Neuronal stem cell (in vitro differentiated cells): Measurements from ENCODE around the gene CMTM7.

ENCODE experiments used
- DNase-seq: peaks from one replicate; pipeline ENCODE4 v3.0.0-alpha.2; 2013; ENCODE audit warnings: low spot score
- H2AFZ ChIP-seq: one replicate; pipeline ENCODE4 v1.6.1; 2013; ENCODE audit warnings: mild to moderate bottlenecking, low read length, inconsistent platforms
- H2AK5ac ChIP-seq: 2 replicates; pipeline ENCODE4 v1.6.1; 2013; ENCODE audit warnings: low read depth, mild to moderate bottlenecking, inconsistent platforms, low read length, moderate library complexity, mixed read lengths
- H2BK120ac ChIP-seq: 2 replicates; pipeline ENCODE4 v1.6.1; 2013; ENCODE audit warnings: low read depth, mild to moderate bottlenecking, inconsistent platforms, low read length, moderate library complexity, mixed read lengths
- H2BK12ac ChIP-seq: one replicate; pipeline ENCODE4 v1.6.1; 2013; ENCODE audit warnings: low read length, inconsistent platforms
- H2BK15ac ChIP-seq: 2 replicates; pipeline ENCODE4 v1.6.1; 2013; ENCODE audit warnings: mild to moderate bottlenecking, low read length, inconsistent platforms, mixed read lengths
- H2BK5ac ChIP-seq: one replicate; pipeline ENCODE4 v1.6.1; 2013; ENCODE audit warnings: inconsistent platforms, mild to moderate bottlenecking, low read length, moderate library complexity
- H3K14ac ChIP-seq: one replicate; pipeline ENCODE4 v1.6.1; 2013; ENCODE audit warnings: low read length, inconsistent platforms
- H3K18ac ChIP-seq: 2 replicates; pipeline ENCODE4 v1.6.1; 2013; ENCODE audit warnings: low read length, inconsistent platforms
- H3K23ac ChIP-seq: 2 replicates; pipeline ENCODE4 v1.6.1; 2013; ENCODE audit warnings: low read depth, mild to moderate bottlenecking, mixed read lengths, low read length, inconsistent platforms; ENCODE audit not compliant: poor library complexity
- H3K27ac ChIP-seq: replicated peaks from 3 replicates; pipeline ENCODE4 v1.5.1; 2013; ENCODE audit warnings: low read length, inconsistent platforms
- H3K27me3 ChIP-seq, 3 experiments: 2 replicates each; pipeline ENCODE4 v1.6.1; 2013; ENCODE audit warnings: low read length in 3 of 3, mild to moderate bottlenecking in 2 of 3, inconsistent platforms in 1 of 3, low read depth in 1 of 3, mixed read lengths in 1 of 3, moderate library complexity in 1 of 3; ENCODE audit not compliant: control insufficient read depth in 3 of 3, insufficient read depth in 3 of 3
- H3K36me3 ChIP-seq, 2 donors: replicated peaks in 1 of 2; 2 replicates each; pipeline ENCODE4 v1.6.1; 2013; ENCODE audit warnings: low read length in 2 of 2; ENCODE audit not compliant: control insufficient read depth in 2 of 2, insufficient read depth in 2 of 2
- H3K4ac ChIP-seq: 2 replicates; pipeline ENCODE4 v1.6.1; 2013; ENCODE audit warnings: inconsistent platforms, mild to moderate bottlenecking, low read length, moderate library complexity
- H3K4me1 ChIP-seq, 2 donors: 1 replicate in 1 of 2; 2 replicates in 1 of 2; pipeline ENCODE4 v1.6.1; 2013; ENCODE audit warnings: low read length in 2 of 2, low read depth in 1 of 2; ENCODE audit not compliant: control insufficient read depth in 2 of 2, insufficient read depth in 1 of 2
- H3K4me2 ChIP-seq: one replicate; pipeline ENCODE4 v1.6.1; 2013; ENCODE audit warnings: mild to moderate bottlenecking, low read length, inconsistent platforms; ENCODE audit not compliant: insufficient read depth, poor library complexity, severe bottlenecking
- H3K4me3 ChIP-seq, 2 donors: 2 replicates each; pipeline ENCODE4 v1.5.1; 2013; ENCODE audit warnings: low read length in 2 of 2, mild to moderate bottlenecking in 2 of 2, inconsistent platforms in 1 of 2, moderate library complexity in 1 of 2
- H3K79me1 ChIP-seq: one replicate; pipeline ENCODE4 v1.6.1; 2013; ENCODE audit warnings: low read depth, mild to moderate bottlenecking, inconsistent platforms, low read length, moderate library complexity
- H3K9ac ChIP-seq: one replicate; pipeline ENCODE4 v1.6.1; 2013; ENCODE audit warnings: mild to moderate bottlenecking, low read depth, low read length, inconsistent platforms; ENCODE audit not compliant: poor library complexity
- H3K9me3 ChIP-seq, 2 donors: replicated peaks in 1 of 2; 2 replicates each; pipeline versions ENCODE3 to v1.6.1; 2013; ENCODE audit warnings: low read length in 2 of 2, mild to moderate bottlenecking in 2 of 2, inconsistent platforms in 1 of 2, low read depth in 1 of 2, mixed read lengths in 1 of 2, moderate library complexity in 1 of 2; ENCODE audit not compliant: control insufficient read depth in 2 of 2, insufficient read depth in 1 of 2
- H4K8ac ChIP-seq: one replicate; pipeline ENCODE4 v1.6.1; 2013; ENCODE audit warnings: low read depth, mild to moderate bottlenecking, inconsistent platforms, low read length, moderate library complexity
- H4K91ac ChIP-seq: one replicate; pipeline ENCODE4 v1.6.1; 2013; ENCODE audit warnings: low read length, low read depth, mild to moderate bottlenecking, inconsistent platforms; ENCODE audit not compliant: poor library complexity
- WGBS, 2 donors: extraction: QIAGEN DNeasy Blood & Tissue Kit; methylation state at CpG; one replicate each; pipeline ENCODE4 v1.1.7; 2013; ENCODE audit warnings: missing lambda C conversion rate in 2 of 2, mixed read lengths in 1 of 2; ENCODE audit not compliant: insufficient read length in 2 of 2, insufficient replicate concordance in 1 of 2; ENCODE audit errors: extremely low coverage in 2 of 2; 5-methylcytosine and 5-hydroxymethylcytosine counted together

The CMTM7 gene

GRCh38 chr3:32450992-32451659, 59.5 kb downstream of the CMTM7 start:
- no peak overlapping the region for H3K4me3 ChIP-seq
- H3K27me3 ChIP-seq = no peaks in the 10 kb centered on the region
- H3K9ac ChIP-seq = no peak overlapping the region
- peaks cover 0 to 15% of the 10 kb centered on the region in 2 donors for H3K9me3 ChIP-seq
- no peak overlapping the region for H3K4ac ChIP-seq
- peak overlapping the region; percentile 94 for H3K18ac ChIP-seq
- H2BK15ac ChIP-seq = peak overlapping the region; percentile 5
- no peak overlapping the region for H4K8ac ChIP-seq
- peaks cover 9 to 35% of the 10 kb centered on the region in 2 donors for H3K4me1 ChIP-seq
- H3K4me2 ChIP-seq = no peak overlapping the region
- peak; percentile 40 for DNase-seq
- H2BK120ac ChIP-seq = no peak overlapping the region
- no peak overlapping the region for H3K23ac ChIP-seq
- no peak overlapping the region for H2AFZ ChIP-seq
- H2AK5ac ChIP-seq = peak overlapping the region; percentile 58
- H2BK5ac ChIP-seq = no peak overlapping the region
- H3K14ac ChIP-seq = no peak overlapping the region
- H3K36me3 ChIP-seq = peaks cover 2 to 83% of the 10 kb centered on the region in 2 donors
- H2BK12ac ChIP-seq = no peak overlapping the region
- WGBS, 2 donors = no CpG with 5 or more reads among the region's 12 CpGs
- H3K27ac ChIP-seq = peak overlapping the region; percentile 64
- no peak overlapping the region for H4K91ac ChIP-seq
- no peaks in the 10 kb centered on the region for H3K79me1 ChIP-seq

- peak overlapping the region; percentile 14 for H2AK5ac ChIP-seq
- no peak overlapping the region for H4K91ac ChIP-seq
- H4K8ac ChIP-seq = no peak overlapping the region
- H3K23ac ChIP-seq = no peak overlapping the region
- H3K4me2 ChIP-seq = no peak overlapping the region
- H3K4me3 ChIP-seq = no peak overlapping the region
- H3K9ac ChIP-seq = no peak overlapping the region
- no peak overlapping the region for H2BK12ac ChIP-seq
- peak overlapping the region; percentile 51 for H3K18ac ChIP-seq
- no peak overlapping the region for H3K14ac ChIP-seq
- no peaks in the 10 kb centered on the region for H3K27me3 ChIP-seq
- WGBS, 2 donors = no CpG with 5 or more reads among the region's 4 CpGs
- no peak overlapping the region for H2AFZ ChIP-seq
- H2BK15ac ChIP-seq = no peak overlapping the region
- H3K4ac ChIP-seq = no peak overlapping the region
- no peak overlapping the region for H3K27ac ChIP-seq
- H2BK5ac ChIP-seq = no peak overlapping the region
- H3K79me1 ChIP-seq = no peaks in the 10 kb centered on the region
- DNase-seq = no peak
- peaks cover 2 to 84% of the 10 kb centered on the region in 2 donors for H3K36me3 ChIP-seq
- peaks cover 0 to 6% of the 10 kb centered on the region in 2 donors for H3K9me3 ChIP-seq
- H3K4me1 ChIP-seq = peaks cover 9 to 35% of the 10 kb centered on the region in 2 donors
- no peak overlapping the region for H2BK120ac ChIP-seq
Measured at GRCh38 chr3:32452009-32452408, 60.4 kb downstream of the CMTM7 start.

GRCh38 chr3:32453346-32453745, 61.7 kb downstream of the CMTM7 start:
- no peaks in the 10 kb centered on the region for H3K9me3 ChIP-seq
- H3K36me3 ChIP-seq = peaks cover 2 to 88% of the 10 kb centered on the region in 2 donors
- no peak overlapping the region for H3K4ac ChIP-seq
- no peak overlapping the region for H2BK5ac ChIP-seq
- H3K23ac ChIP-seq = no peak overlapping the region
- H2BK15ac ChIP-seq = no peak overlapping the region
- WGBS, 2 donors = no CpG with 5 or more reads among the region's 5 CpGs
- H2AFZ ChIP-seq = no peak overlapping the region
- H3K4me3 ChIP-seq = no peak overlapping the region
- no peak overlapping the region for H2BK12ac ChIP-seq
- H4K91ac ChIP-seq = no peak overlapping the region
- no peak overlapping the region for H3K27ac ChIP-seq
- no peak overlapping the region for H2BK120ac ChIP-seq
- DNase-seq = no peak
- H3K27me3 ChIP-seq = no peaks in the 10 kb centered on the region
- H3K4me2 ChIP-seq = no peak overlapping the region
- no peak overlapping the region for H2AK5ac ChIP-seq
- no peak overlapping the region for H4K8ac ChIP-seq
- no peaks in the 10 kb centered on the region for H3K79me1 ChIP-seq
- no peak overlapping the region for H3K14ac ChIP-seq
- H3K9ac ChIP-seq = no peak overlapping the region
- peaks cover 9 to 36% of the 10 kb centered on the region in 2 donors for H3K4me1 ChIP-seq
- no peak overlapping the region for H3K18ac ChIP-seq

GRCh38 chr3:32454111-32454510, 62.5 kb downstream of the CMTM7 start:
- H3K4me2 ChIP-seq = no peak overlapping the region
- H4K8ac ChIP-seq = no peak overlapping the region
- H3K9ac ChIP-seq = no peak overlapping the region
- H3K18ac ChIP-seq = peak overlapping the region; percentile 73
- H3K27ac ChIP-seq = no peak overlapping the region
- no peaks in the 10 kb centered on the region for H3K27me3 ChIP-seq
- no peaks in the 10 kb centered on the region for H3K9me3 ChIP-seq
- H2BK12ac ChIP-seq = no peak overlapping the region
- H2BK5ac ChIP-seq = no peak overlapping the region
- peak overlapping the region; percentile 72 for H2AK5ac ChIP-seq
- peak overlapping the region; percentile 25 for H3K14ac ChIP-seq
- H2BK120ac ChIP-seq = no peak overlapping the region
- H3K4me3 ChIP-seq = no peak overlapping the region
- H3K4me1 ChIP-seq = peaks cover 7 to 28% of the 10 kb centered on the region in 2 donors
- H2BK15ac ChIP-seq = no peak overlapping the region
- no CpG with 5 or more reads among the region's 6 CpGs for WGBS, 2 donors
- H3K23ac ChIP-seq = no peak overlapping the region
- peaks cover 2 to 82% of the 10 kb centered on the region in 2 donors for H3K36me3 ChIP-seq
- no peaks in the 10 kb centered on the region for H3K79me1 ChIP-seq
- H4K91ac ChIP-seq = no peak overlapping the region
- peak overlapping the region; percentile 53 for H3K4ac ChIP-seq
- no peak overlapping the region for H2AFZ ChIP-seq
- no peak for DNase-seq
